ENCODE results near the gene DUOXA2. TPM values are rescaled to one million over a fixed set of nuclear protein-coding genes. Genes with fewer than 3 reads are reported as not detected.
"Not testable (repeated sequence)": the region's sequence is repeated elsewhere in the genome, so short reads cannot be mapped to it uniquely, and the experiment has no call there.

DUOXA2 gene
- 0.18 TPM for polyA plus RNA-seq (2013, experiment 1 of 2)
- not detected for polyA plus RNA-seq (2013, experiment 2 of 2)

GRCh38 chr15:45114076-45114750 is at the start of gene DUOXA2, which contains the start of gene DUOX2:
DUOXA2 (plus strand) TSS chr15:45114326; CDS start chr15:45114606, 280 bp downstream.
DUOX2 (minus strand) TSS chr15:45114172; CDS start chr15:45113411, 761 bp downstream.
- no peaks in the 10 kb centered on the region for H3K36me3 ChIP-seq (ENCODE audit: control insufficient read depth, insufficient read depth, low read length)
- no peak within 1 kb of the TSS for H3K27ac ChIP-seq (ENCODE audit: low read depth, low read length, severe bottlenecking)
- no peak within 1 kb of the TSS for H3K4me3 ChIP-seq (ENCODE audit: extremely low read depth, insufficient read depth, low read length, poor library complexity, severe bottlenecking)
- peaks cover 8% of the 10 kb centered on the region for H3K4me1 ChIP-seq (ENCODE audit: control insufficient read depth, insufficient read depth, low read length, poor library complexity, severe bottlenecking)
- H3K9me3 ChIP-seq (ENCODE audit: control insufficient read depth, low read length): no peaks in the 10 kb centered on the region
- 11 to 12% methylated on average over 39 to 41 of the region's 42 CpGs for WGBS, 2 experiments (ENCODE audit: insufficient coverage in 2 of 2)

GRCh38 chr15:45064386-45064785 is 49.7 kb upstream of the DUOXA2 start:
- no peak overlapping the region for H3K27ac ChIP-seq (ENCODE audit: low read depth, low read length, severe bottlenecking)
- H3K4me1 ChIP-seq (ENCODE audit: control insufficient read depth, insufficient read depth, low read length, poor library complexity, severe bottlenecking): no peaks in the 10 kb centered on the region
- H3K36me3 ChIP-seq (ENCODE audit: control insufficient read depth, insufficient read depth, low read length): peaks cover 12% of the 10 kb centered on the region
- H3K4me3 ChIP-seq (ENCODE audit: extremely low read depth, insufficient read depth, low read length, poor library complexity, severe bottlenecking): no peak overlapping the region
- no peaks in the 10 kb centered on the region for H3K9me3 ChIP-seq (ENCODE audit: control insufficient read depth, low read length)
- 90 to 100% methylated on average over 1 to 3 of the region's 4 CpGs for WGBS, 2 experiments (ENCODE audit: insufficient coverage in 2 of 2)

GRCh38 chr15:45069942-45070360 is 44.2 kb upstream of the DUOXA2 start:
- WGBS, 2 experiments (ENCODE audit: insufficient coverage in 2 of 2): 100% methylated on average over 1 of the region's 6 CpGs; no CpG with 5 or more reads in 1 of the 2 experiments
- H3K9me3 ChIP-seq (ENCODE audit: control insufficient read depth, low read length); H3K27ac ChIP-seq (ENCODE audit: low read depth, low read length, severe bottlenecking); H3K4me1 ChIP-seq (ENCODE audit: control insufficient read depth, insufficient read depth, low read length, poor library complexity, severe bottlenecking); H3K4me3 ChIP-seq (ENCODE audit: extremely low read depth, insufficient read depth, low read length, poor library complexity, severe bottlenecking): not testable (repeated sequence)
- peaks cover 16% of the 10 kb centered on the region for H3K36me3 ChIP-seq (ENCODE audit: control insufficient read depth, insufficient read depth, low read length)

- H3K27ac ChIP-seq (ENCODE audit: low read depth, low read length, severe bottlenecking); H3K4me1 ChIP-seq (ENCODE audit: control insufficient read depth, insufficient read depth, low read length, poor library complexity, severe bottlenecking); H3K9me3 ChIP-seq (ENCODE audit: control insufficient read depth, low read length); H3K4me3 ChIP-seq (ENCODE audit: extremely low read depth, insufficient read depth, low read length, poor library complexity, severe bottlenecking): not testable (repeated sequence)
- peaks cover 12% of the 10 kb centered on the region for H3K36me3 ChIP-seq (ENCODE audit: control insufficient read depth, insufficient read depth, low read length)
These were observed 40.5 kb upstream of the DUOXA2 start for GRCh38 chr15:45073602-45074001.

GRCh38 chr15:45075440-45076320 is 38.4 kb upstream of the DUOXA2 start:
- H3K4me3 ChIP-seq (ENCODE audit: extremely low read depth, insufficient read depth, low read length, poor library complexity, severe bottlenecking); H3K9me3 ChIP-seq (ENCODE audit: control insufficient read depth, low read length); H3K27ac ChIP-seq (ENCODE audit: low read depth, low read length, severe bottlenecking); H3K36me3 ChIP-seq (ENCODE audit: control insufficient read depth, insufficient read depth, low read length); H3K4me1 ChIP-seq (ENCODE audit: control insufficient read depth, insufficient read depth, low read length, poor library complexity, severe bottlenecking): not testable (repeated sequence)
- WGBS, 2 experiments (ENCODE audit: insufficient coverage in 2 of 2): no CpG with 5 or more reads among the region's 9 CpGs

GRCh38 chr15:45077391-45077790 is 36.7 kb upstream of the DUOXA2 start:
- H3K27ac ChIP-seq (ENCODE audit: low read depth, low read length, severe bottlenecking); H3K4me1 ChIP-seq (ENCODE audit: control insufficient read depth, insufficient read depth, low read length, poor library complexity, severe bottlenecking); H3K9me3 ChIP-seq (ENCODE audit: control insufficient read depth, low read length); H3K4me3 ChIP-seq (ENCODE audit: extremely low read depth, insufficient read depth, low read length, poor library complexity, severe bottlenecking); H3K36me3 ChIP-seq (ENCODE audit: control insufficient read depth, insufficient read depth, low read length): not testable (repeated sequence)
- no CpG with 5 or more reads among the region's 2 CpGs for WGBS, 2 experiments (ENCODE audit: insufficient coverage in 2 of 2)

GRCh38 chr15:45079201-45079600 is 34.9 kb upstream of the DUOXA2 start:
- H3K27ac ChIP-seq (ENCODE audit: low read depth, low read length, severe bottlenecking); H3K9me3 ChIP-seq (ENCODE audit: control insufficient read depth, low read length); H3K4me1 ChIP-seq (ENCODE audit: control insufficient read depth, insufficient read depth, low read length, poor library complexity, severe bottlenecking); H3K36me3 ChIP-seq (ENCODE audit: control insufficient read depth, insufficient read depth, low read length); H3K4me3 ChIP-seq (ENCODE audit: extremely low read depth, insufficient read depth, low read length, poor library complexity, severe bottlenecking): not testable (repeated sequence)
- 87% methylated on average over 3 of the region's 5 CpGs; no CpG with 5 or more reads in 1 of the 2 experiments for WGBS, 2 experiments (ENCODE audit: insufficient coverage in 2 of 2)

GRCh38 chr15:45079628-45080246 is 34.4 kb upstream of the DUOXA2 start:
- not testable (repeated sequence) for H3K36me3 ChIP-seq (ENCODE audit: control insufficient read depth, insufficient read depth, low read length); H3K27ac ChIP-seq (ENCODE audit: low read depth, low read length, severe bottlenecking); H3K4me1 ChIP-seq (ENCODE audit: control insufficient read depth, insufficient read depth, low read length, poor library complexity, severe bottlenecking); H3K4me3 ChIP-seq (ENCODE audit: extremely low read depth, insufficient read depth, low read length, poor library complexity, severe bottlenecking); H3K9me3 ChIP-seq (ENCODE audit: control insufficient read depth, low read length)
- 86% methylated on average over 1 of the region's 5 CpGs; no CpG with 5 or more reads in 1 of the 2 experiments for WGBS, 2 experiments (ENCODE audit: insufficient coverage in 2 of 2)

- not testable (repeated sequence) for H3K9me3 ChIP-seq (ENCODE audit: control insufficient read depth, low read length); H3K4me3 ChIP-seq (ENCODE audit: extremely low read depth, insufficient read depth, low read length, poor library complexity, severe bottlenecking); H3K36me3 ChIP-seq (ENCODE audit: control insufficient read depth, insufficient read depth, low read length); H3K4me1 ChIP-seq (ENCODE audit: control insufficient read depth, insufficient read depth, low read length, poor library complexity, severe bottlenecking); H3K27ac ChIP-seq (ENCODE audit: low read depth, low read length, severe bottlenecking)
- 80 to 100% methylated on average over 1 to 2 of the region's 3 CpGs for WGBS, 2 experiments (ENCODE audit: insufficient coverage in 2 of 2)
These were observed 33.5 kb upstream of the DUOXA2 start for GRCh38 chr15:45080593-45080992.

- H3K4me1 ChIP-seq (ENCODE audit: control insufficient read depth, insufficient read depth, low read length, poor library complexity, severe bottlenecking); H3K9me3 ChIP-seq (ENCODE audit: control insufficient read depth, low read length); H3K27ac ChIP-seq (ENCODE audit: low read depth, low read length, severe bottlenecking); H3K4me3 ChIP-seq (ENCODE audit: extremely low read depth, insufficient read depth, low read length, poor library complexity, severe bottlenecking); H3K36me3 ChIP-seq (ENCODE audit: control insufficient read depth, insufficient read depth, low read length): not testable (repeated sequence)
- WGBS, 2 experiments (ENCODE audit: insufficient coverage in 2 of 2): 100% methylated on average over 1 of the region's 10 CpGs; no CpG with 5 or more reads in 1 of the 2 experiments
These were observed 31.7 kb upstream of the DUOXA2 start for GRCh38 chr15:45082412-45082811.

Data from mesodermal cell (in vitro differentiated cells).